GM12878 (cell line): ENCODE results near the gene CD2BP2. TPM values are rescaled to one million over a fixed set of nuclear protein-coding genes. Genes with fewer than 3 reads are reported as not detected.

ENCODE experiments used
- ASH2L ChIP-seq: fragments of 300-600, 200-600 bp; sonication (generic); IDR thresholded peaks from 2 replicates; pipeline ENCODE4 v1.6.1; 2017; ENCODE audit warnings: low read depth, mild to moderate bottlenecking, borderline replicate concordance
- BMI1 ChIP-seq: fragments of 450-650 bp; IDR thresholded peaks from 2 replicates; pipeline ENCODE4 v1.6.1; 2016; ENCODE audit warnings: mild to moderate bottlenecking, moderate library complexity, borderline replicate concordance
- E4F1 ChIP-seq: fragments of 450-650 bp; IDR thresholded peaks from 2 replicates; pipeline ENCODE4 v1.6.1; 2018; ENCODE audit warnings: borderline replicate concordance, mild to moderate bottlenecking; ENCODE audit not compliant: partially characterized antibody
- FOXM1 ChIP-seq: IDR thresholded peaks from 2 replicates; pipeline ENCODE4 v1.6.1; 2012; ENCODE audit warnings: low read depth, mild to moderate bottlenecking, inconsistent platforms, low read length, moderate library complexity
- HDGF ChIP-seq: fragments of 450-650 bp; IDR thresholded peaks from 2 replicates; pipeline ENCODE4 v1.6.1; 2016; ENCODE audit warnings: antibody characterized with exemption
- IKZF2 ChIP-seq, 2 experiments: fragments of 450-650 bp; IDR thresholded peaks; 2 replicates each; pipeline ENCODE4 v1.6.1; 2017; ENCODE audit warnings: mild to moderate bottlenecking in 2 of 2, moderate library complexity in 2 of 2
- IRF5 ChIP-seq: fragments of 450-650 bp; IDR thresholded peaks from 2 replicates; pipeline ENCODE4 v1.6.1; 2017; ENCODE audit warnings: borderline replicate concordance
- MEF2A ChIP-seq: IDR thresholded peaks from 2 replicates; pipeline ENCODE4 v1.6.1; 2011; ENCODE audit warnings: low read depth, mild to moderate bottlenecking, low read length, moderate library complexity; ENCODE audit not compliant: insufficient read depth
- MLLT1 ChIP-seq: fragments of 450-650 bp; IDR thresholded peaks from 2 replicates; pipeline ENCODE4 v1.6.1; 2016; ENCODE audit warnings: mild to moderate bottlenecking
- MTA2 ChIP-seq: fragments of 450-650 bp; IDR thresholded peaks from 2 replicates; pipeline ENCODE4 v1.6.1; 2016; ENCODE audit warnings: low read depth, mild to moderate bottlenecking, moderate library complexity
- NBN ChIP-seq: fragments of 450-650 bp; IDR thresholded peaks from 2 replicates; pipeline ENCODE4 v1.6.1; 2016
- NKRF ChIP-seq: fragments of 450-650 bp; conservative IDR thresholded peaks from 2 replicates; pipeline ENCODE4 v1.6.1; 2017; ENCODE audit warnings: mild to moderate bottlenecking, moderate library complexity
- NR2F1 ChIP-seq: fragments of 450-650 bp; conservative IDR thresholded peaks from 2 replicates; pipeline ENCODE4 v1.6.1; 2017; ENCODE audit warnings: mild to moderate bottlenecking
- NRF1 ChIP-seq: conservative IDR thresholded peaks from 2 replicates; pipeline ENCODE4 v1.6.1; 2011; ENCODE audit warnings: mild to moderate bottlenecking, low read depth, low read length, improper control_type of control experiment
- PAX5 ChIP-seq: IDR thresholded peaks from 2 replicates; pipeline ENCODE4 v1.6.1; 2011; ENCODE audit warnings: low read depth, low read length, borderline replicate concordance
- PKNOX1 ChIP-seq: fragments of 450-650 bp; IDR thresholded peaks from 2 replicates; pipeline ENCODE4 v1.6.1; 2016; ENCODE audit warnings: mild to moderate bottlenecking
- POLR2AphosphoS5 ChIP-seq: IDR thresholded peaks from 2 replicates; pipeline ENCODE4 v1.6.1; 2011; ENCODE audit warnings: mild to moderate bottlenecking, low read length, inconsistent platforms
- RELA ChIP-seq: fragments of 450-650 bp; IDR thresholded peaks from 2 replicates; pipeline ENCODE4 v1.8.0; 2014; ENCODE audit warnings: borderline replicate concordance; ENCODE audit not compliant: partially characterized antibody
- SMAD1 ChIP-seq: fragments of 450-650 bp; IDR thresholded peaks from 2 replicates; pipeline ENCODE4 v1.6.1; 2018; ENCODE audit warnings: mild to moderate bottlenecking, low read depth; ENCODE audit not compliant: partially characterized antibody
- SREBF1 ChIP-seq: IDR thresholded peaks from 2 replicates; pipeline ENCODE4 v1.6.1; 2012; ENCODE audit warnings: mild to moderate bottlenecking, low read length
- USF1 ChIP-seq: IDR thresholded peaks from 2 replicates; pipeline ENCODE4 v1.6.1; 2011; ENCODE audit warnings: borderline replicate concordance, low read depth, mild to moderate bottlenecking, moderate library complexity, mixed read lengths, low read length; ENCODE audit not compliant: insufficient read depth; ENCODE audit errors: extremely low read length
- ZNF217 ChIP-seq: fragments of 450-650 bp; IDR thresholded peaks from 2 replicates; pipeline ENCODE4 v1.6.1; 2017; ENCODE audit warnings: antibody characterized with exemption, mild to moderate bottlenecking
- ZNF384 ChIP-seq: IDR thresholded peaks from 2 replicates; pipeline ENCODE4 v1.6.1; 2012; ENCODE audit warnings: low read depth, mild to moderate bottlenecking, low read length, improper control_type of control experiment, borderline replicate concordance
- polyA plus RNA-seq, 11 experiments: library from polyadenylated mRNA; depleted of rRNA in 4 of 11; unstranded in 6 of 11; stranded (reverse) in 5 of 11; fragments of >200 nt; fragmentation: Nextera tagmentation in 4 of 11; fragmentation: Illumina TruSeq in 1 of 11; extraction: Ambion mirVana in 4 of 11; extraction: Trizol in 1 of 11; gene quantifications; 1 replicate in 1 of 11; 2 replicates in 10 of 11; pipeline versions ENCODE4 v1.2.1 to v1.2.3, GENCODE V29; 2011 to 2016; ENCODE audit warnings: inconsistent platforms in 2 of 11, missing spikeins in 2 of 11, low read depth in 1 of 11
- total RNA-seq, 4 experiments: library from RNA; depleted of rRNA in 3 of 4; stranded (reverse); fragments of >200 nt in 3 of 4; fragmentation: Illumina TruSeq in 1 of 4; extraction: Trizol in 1 of 4; gene quantifications; 2 replicates each; pipeline versions ENCODE4 v1.2.1 to v1.2.3, GENCODE V29; 2013 to 2021

Gene CD2BP2
- total and polyA plus RNA-seq, 10 of the 15 experiments (the other 5 are each of a cell fraction or from before 2014, with no cell fraction given), result 3.3 to 47.9 (median 31.8) TPM

- peak; percentile 49; the same call in 1 of the 2 replicates for TF ChIP-seq PKNOX1
- no peak for TF ChIP-seq IRF5
- no peak for TF ChIP-seq USF1
- TF ChIP-seq BMI1, result no peak
- TF ChIP-seq RELA, result peak; percentile 30
- no peak for TF ChIP-seq NR2F1
- no peak for TF ChIP-seq ZNF217
- TF ChIP-seq SMAD1, result no peak
- no peak for TF ChIP-seq NRF1
- TF ChIP-seq MLLT1, result no peak
- TF ChIP-seq PAX5, result no peak
- peak; percentile 28; the same call in 1 of the 2 replicates for TF ChIP-seq MTA2
- 0 out of 2 replicates have a peak, but pooled peaks have one; percentile 74 for TF ChIP-seq ASH2L
- no peak for TF ChIP-seq FOXM1
- TF ChIP-seq IKZF2 (IDR thresholded peaks at IDR 0.05), result no peak
- TF ChIP-seq HDGF, result no peak
- no peak for TF ChIP-seq E4F1
- TF ChIP-seq MEF2A, result no peak
- TF ChIP-seq SREBF1, result no peak
- TF ChIP-seq POLR2AphosphoS5, result peak; percentile 37; the same call in 1 of the 2 replicates
- peak; percentile 49 for TF ChIP-seq NBN
- peak; percentile 68 for TF ChIP-seq NKRF
- no peak for TF ChIP-seq ZNF384
Observed at GRCh38 chr16:30377812-30378235, 22.7 kb upstream of the CD2BP2 start (continued).
